OCI-LY1 (cell line): Measurements from ENCODE around the gene KRT20.

Experiments used
- H2AFZ ChIP-seq: fragments of 200-600 bp; sonication (generic), shearing (Covaris generic); 2 replicates; pipeline ENCODE4 v1.6.0; 2014; ENCODE audit warnings: antibody characterized with exemption, mild to moderate bottlenecking, low read length
- H3F3A ChIP-seq: fragments of 200-600 bp; sonication (generic), shearing (Covaris generic); 2 replicates; pipeline ENCODE4 v1.6.0; 2014; ENCODE audit warnings: mild to moderate bottlenecking, antibody characterized with exemption, low read length, moderate library complexity; ENCODE audit not compliant: insufficient read depth
- H3K27ac ChIP-seq: fragments of 200-600 bp; sonication (generic); 2 replicates; pipeline ENCODE4 v1.5.1; 2014; ENCODE audit warnings: low read length, mixed run types, mild to moderate bottlenecking, low read depth; ENCODE audit not compliant: poor library complexity, severe bottlenecking
- H3K27me3 ChIP-seq: fragments of 200-600 bp; sonication (generic); 2 replicates; pipeline ENCODE4 v1.6.0; 2014; ENCODE audit warnings: antibody characterized with exemption, mild to moderate bottlenecking, low read length, moderate library complexity; ENCODE audit not compliant: insufficient read depth
- H3K36me3 ChIP-seq: fragments of 200-600 bp; sonication (generic); 2 replicates; pipeline ENCODE4 v1.6.1; 2014; ENCODE audit warnings: mild to moderate bottlenecking, antibody characterized with exemption, low read length, moderate library complexity, mixed read lengths; ENCODE audit not compliant: insufficient read depth
- H3K4me1 ChIP-seq: fragments of 200-600 bp; sonication (generic); 2 replicates; pipeline ENCODE4 v1.5.1; 2014; ENCODE audit warnings: mild to moderate bottlenecking, low read length, moderate library complexity; ENCODE audit not compliant: insufficient read depth, severe bottlenecking
- H3K4me2 ChIP-seq: fragments of 200-600 bp; sonication (generic), shearing (Covaris generic); 2 replicates; pipeline ENCODE4 v1.6.1; 2014; ENCODE audit warnings: low read length
- H3K4me3 ChIP-seq: fragments of 200-600 bp; sonication (generic); 2 replicates; pipeline ENCODE4 v1.5.1; 2014; ENCODE audit warnings: low read length, low read depth, mild to moderate bottlenecking, mixed read lengths; ENCODE audit not compliant: poor library complexity, severe bottlenecking
- H3K79me2 ChIP-seq: fragments of 200-600 bp; shearing (Covaris generic); 2 replicates; pipeline ENCODE4 v1.6.1; 2016; ENCODE audit warnings: mixed run types, low read length, mixed read lengths; ENCODE audit not compliant: insufficient read depth
- H3K9ac ChIP-seq: fragments of 200-600 bp; sonication (generic), shearing (Covaris generic); 2 replicates; pipeline ENCODE4 v1.6.1; 2014; ENCODE audit warnings: mild to moderate bottlenecking, low read length, mixed read lengths
- H3K9me2 ChIP-seq: fragments of 200-600 bp; sonication (generic), shearing (Covaris generic); 2 replicates; pipeline ENCODE4 v1.6.1; 2014; ENCODE audit warnings: low read depth, mild to moderate bottlenecking, low read length, mixed read lengths
- H3K9me3 ChIP-seq: fragments of 200-600 bp; shearing (Covaris generic); 2 replicates; pipeline ENCODE4 v1.6.1; 2014; ENCODE audit warnings: low read length, mixed read lengths
- H4K20me1 ChIP-seq: fragments of 200-600 bp; sonication (generic), shearing (Covaris generic); 2 replicates; pipeline ENCODE4 v1.6.0; 2016; ENCODE audit warnings: mild to moderate bottlenecking, low read length; ENCODE audit not compliant: insufficient read depth
- CTCF ChIP-seq: fragments of 200-600 bp; sonication (generic), shearing (Covaris generic); IDR thresholded peaks from 2 replicates; pipeline ENCODE4 v1.5.1; 2017; ENCODE audit warnings: mild to moderate bottlenecking, antibody characterized with exemption, low read length, moderate library complexity, mixed read lengths
- EZH2 ChIP-seq: fragments of 200-600 bp; sonication (generic), shearing (Covaris generic); IDR thresholded peaks from 2 replicates; pipeline ENCODE4 v1.8.0; 2017; ENCODE audit warnings: borderline replicate concordance, mixed run types, mild to moderate bottlenecking, antibody characterized with exemption, low read length, moderate library complexity, mixed read lengths

Gene KRT20

GRCh38 chr17:40909755-40910154, 24.7 kb upstream of the KRT20 start:
- Histone ChIP-seq H3K9ac (no peak overlapping the region), H2AFZ (no peak overlapping the region), H3K9me3 (no peaks in the 10 kb centered on the region), H3F3A (no peaks in the 10 kb centered on the region), H3K9me2 (no peaks in the 10 kb centered on the region), H3K4me3 (no peak overlapping the region), H3K4me1 (no peaks in the 10 kb centered on the region), H3K79me2 (no peaks in the 10 kb centered on the region), H3K36me3 (no peaks in the 10 kb centered on the region), H3K4me2 (no peak overlapping the region), H3K27ac (no peak overlapping the region), H3K27me3 (no peaks in the 10 kb centered on the region; the same call in 1 of the 2 replicates), H4K20me1 (no peaks in the 10 kb centered on the region)
- TF ChIP-seq CTCF (no peak), EZH2 (no peak)

- H3K4me2 ChIP-seq = no peak overlapping the region
- no peaks in the 10 kb centered on the region for H3K9me2 ChIP-seq
- no peak overlapping the region for H3K4me3 ChIP-seq
- H2AFZ ChIP-seq = no peak overlapping the region
- no peaks in the 10 kb centered on the region for H4K20me1 ChIP-seq
- TF ChIP-seq EZH2 (no peak), CTCF (peak; percentile 73)
- H3K36me3 ChIP-seq = no peaks in the 10 kb centered on the region
- no peaks in the 10 kb centered on the region for H3K9me3 ChIP-seq
- H3K79me2 ChIP-seq = no peaks in the 10 kb centered on the region
- no peaks in the 10 kb centered on the region for H3F3A ChIP-seq
- no peaks in the 10 kb centered on the region for H3K4me1 ChIP-seq
- no peak overlapping the region for H3K27ac ChIP-seq
- H3K27me3 ChIP-seq = no peaks in the 10 kb centered on the region; the same call in 1 of the 2 replicates
- no peak overlapping the region for H3K9ac ChIP-seq
Measured at GRCh38 chr17:40909351-40909750, 24.3 kb upstream of the KRT20 start.

DNA sequence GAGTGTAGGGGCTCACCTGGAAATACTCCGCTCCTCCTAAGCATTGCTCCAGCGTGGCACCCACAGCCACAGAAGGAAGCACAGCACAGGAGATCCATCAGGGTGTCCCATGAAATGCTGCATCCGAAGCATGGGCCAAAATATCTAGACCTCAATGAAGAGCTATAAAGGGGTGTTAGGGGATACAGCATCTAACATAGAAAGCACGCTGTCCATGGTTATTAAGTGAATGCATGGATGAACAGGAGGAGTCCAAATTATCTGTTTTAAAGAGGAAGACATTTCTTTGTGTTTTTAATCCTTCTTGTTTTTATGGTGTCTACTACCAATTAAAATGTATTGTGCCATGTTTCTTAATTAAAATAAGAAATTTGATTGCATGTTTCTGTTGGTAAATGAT, 21.6 kb upstream of the KRT20 start:
- H3K9me2 ChIP-seq = no peaks in the 10 kb centered on the region
- H3K4me2 ChIP-seq = no peak overlapping the region
- H2AFZ ChIP-seq = no peak overlapping the region
- H3K27ac ChIP-seq = no peak overlapping the region
- H3K36me3 ChIP-seq = no peaks in the 10 kb centered on the region
- TF ChIP-seq EZH2 (no peak), CTCF (no peak)
- no peaks in the 10 kb centered on the region for H3K79me2 ChIP-seq
- H4K20me1 ChIP-seq = no peaks in the 10 kb centered on the region
- H3K4me1 ChIP-seq = no peaks in the 10 kb centered on the region
- no peaks in the 10 kb centered on the region; the same call in 1 of the 2 replicates for H3K27me3 ChIP-seq
- no peaks in the 10 kb centered on the region for H3F3A ChIP-seq
- no peak overlapping the region for H3K9ac ChIP-seq
- H3K9me3 ChIP-seq = no peaks in the 10 kb centered on the region
- H3K4me3 ChIP-seq = no peak overlapping the region
